ENCODE measurements around the gene DBNDD1. TPM values are rescaled to one million over a fixed set of nuclear protein-coding genes. Genes with fewer than 3 reads are reported as not detected.

DBNDD1 gene
- total RNA-seq, 6 experiments from 2014 or later = 1.9 to 2.6 (median 2.1) TPM

- H3K4me3 Mint-ChIP-seq = no peak overlapping the region
- H3K27me3 Mint-ChIP-seq (ENCODE audit: insufficient read depth) = peaks cover 17% of the 10 kb centered on the region
- H3K4me1 Mint-ChIP-seq (ENCODE audit: low read depth) = peaks cover 18% of the 10 kb centered on the region
- H3K27ac Mint-ChIP-seq = no peak overlapping the region
- peaks cover 16% of the 10 kb centered on the region for H3K9me3 Mint-ChIP-seq
- peaks cover 19% of the 10 kb centered on the region for H3K36me3 Mint-ChIP-seq (ENCODE audit: low read depth)
- TF ChIP-seq, protein P1, sequence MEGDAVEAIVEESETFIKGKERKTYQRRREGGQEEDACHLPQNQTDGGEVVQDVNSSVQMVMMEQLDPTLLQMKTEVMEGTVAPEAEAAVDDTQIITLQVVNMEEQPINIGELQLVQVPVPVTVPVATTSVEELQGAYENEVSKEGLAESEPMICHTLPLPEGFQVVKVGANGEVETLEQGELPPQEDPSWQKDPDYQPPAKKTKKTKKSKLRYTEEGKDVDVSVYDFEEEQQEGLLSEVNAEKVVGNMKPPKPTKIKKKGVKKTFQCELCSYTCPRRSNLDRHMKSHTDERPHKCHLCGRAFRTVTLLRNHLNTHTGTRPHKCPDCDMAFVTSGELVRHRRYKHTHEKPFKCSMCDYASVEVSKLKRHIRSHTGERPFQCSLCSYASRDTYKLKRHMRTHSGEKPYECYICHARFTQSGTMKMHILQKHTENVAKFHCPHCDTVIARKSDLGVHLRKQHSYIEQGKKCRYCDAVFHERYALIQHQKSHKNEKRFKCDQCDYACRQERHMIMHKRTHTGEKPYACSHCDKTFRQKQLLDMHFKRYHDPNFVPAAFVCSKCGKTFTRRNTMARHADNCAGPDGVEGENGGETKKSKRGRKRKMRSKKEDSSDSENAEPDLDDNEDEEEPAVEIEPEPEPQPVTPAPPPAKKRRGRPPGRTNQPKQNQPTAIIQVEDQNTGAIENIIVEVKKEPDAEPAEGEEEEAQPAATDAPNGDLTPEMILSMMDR (IDR thresholded peaks at IDR 0.05) = no peak
- DNase-seq = no peak
These were observed 8.4 kb upstream of the DBNDD1 start for GRCh38 chr16:90027611-90028010.

- Mint-ChIP-seq H3K9me3 (peaks cover 2% of the 10 kb centered on the region; the same call in 1 of the 2 replicates), H3K4me3 (no peak overlapping the region), H3K36me3 (ENCODE audit: low read depth) (peaks cover 11% of the 10 kb centered on the region), H3K27ac (no peak overlapping the region), H3K4me1 (ENCODE audit: low read depth) (peaks cover 19% of the 10 kb centered on the region), H3K27me3 (ENCODE audit: insufficient read depth) (peaks cover 2% of the 10 kb centered on the region; the same call in 1 of the 2 replicates)
- TF ChIP-seq, protein P1 (IDR thresholded peaks at IDR 0.05) = peak; percentile 37
- no peak for DNase-seq
These were observed 6.9 kb upstream of the DBNDD1 start for GRCh38 chr16:90026135-90026534.

DNA sequence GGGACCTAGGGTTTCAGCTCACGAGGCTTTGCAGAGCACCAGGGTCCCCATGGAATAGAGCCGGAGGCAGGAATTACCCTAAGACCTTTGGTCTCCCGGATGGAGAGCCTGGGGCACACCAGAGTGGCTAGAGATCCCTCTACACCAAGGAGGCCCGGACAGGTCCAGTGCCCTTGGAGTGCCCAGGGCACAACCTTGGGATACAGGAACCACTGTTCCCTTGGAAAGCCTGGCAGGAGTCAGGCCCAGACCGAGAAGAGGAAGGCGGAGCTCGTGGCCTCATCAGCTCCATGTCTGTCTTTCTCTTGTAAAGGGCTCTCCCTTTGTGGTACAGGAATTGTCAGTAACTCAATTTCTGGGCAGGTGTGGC is 3.8 kb upstream of the DBNDD1 start:
- peak overlapping the region; percentile 87 for H3K27ac Mint-ChIP-seq
- TF ChIP-seq, protein P1 (IDR thresholded peaks at IDR 0.05) = no peak
- H3K9me3 Mint-ChIP-seq = no peaks in the 10 kb centered on the region
- peak overlapping the region; percentile 87 for H3K4me3 Mint-ChIP-seq
- no peak for DNase-seq
- H3K27me3 Mint-ChIP-seq (ENCODE audit: insufficient read depth) = no peaks in the 10 kb centered on the region; the same call in 1 of the 2 replicates
- peaks cover 6% of the 10 kb centered on the region for H3K36me3 Mint-ChIP-seq (ENCODE audit: low read depth)
- H3K4me1 Mint-ChIP-seq (ENCODE audit: low read depth) = peaks cover 35% of the 10 kb centered on the region

- peak; percentile 81 for DNase-seq
- Mint-ChIP-seq H3K4me1 (ENCODE audit: low read depth) (peaks cover 35% of the 10 kb centered on the region), H3K4me3 (peak overlapping the region; percentile 87), H3K27ac (peak overlapping the region; percentile 87), H3K9me3 (no peaks in the 10 kb centered on the region), H3K36me3 (ENCODE audit: low read depth) (peaks cover 6% of the 10 kb centered on the region), H3K27me3 (ENCODE audit: insufficient read depth) (no peaks in the 10 kb centered on the region; the same call in 1 of the 2 replicates)
- TF ChIP-seq, protein P1 (IDR thresholded peaks at IDR 0.05) = no peak
These were observed 3.2 kb upstream of the DBNDD1 start for GRCh38 chr16:90022209-90023077.

- peaks cover 6% of the 10 kb centered on the region for H3K36me3 Mint-ChIP-seq (ENCODE audit: low read depth)
- peaks cover 35% of the 10 kb centered on the region for H3K4me1 Mint-ChIP-seq (ENCODE audit: low read depth)
- peaks cover 2% of the 10 kb centered on the region; the same call in 1 of the 2 replicates for H3K27me3 Mint-ChIP-seq (ENCODE audit: insufficient read depth)
- H3K27ac Mint-ChIP-seq = peak overlapping the region; percentile 87
- H3K4me3 Mint-ChIP-seq = peak overlapping the region; percentile 84
- peak; percentile 52 for DNase-seq
- TF ChIP-seq, protein P1 (IDR thresholded peaks at IDR 0.05) = no peak
- no peaks in the 10 kb centered on the region for H3K9me3 Mint-ChIP-seq
These were observed 1.7 kb upstream of the DBNDD1 start for GRCh38 chr16:90020838-90021382.

Measured in HFFc6 (cell line).